ENCODE results near the gene PDE9A. TPM values are rescaled to one million over a fixed set of nuclear protein-coding genes. Genes with fewer than 3 reads are reported as not detected.

The PDE9A gene
- total RNA-seq, 1 donor from 2014 or later: 9.8 TPM

DNA sequence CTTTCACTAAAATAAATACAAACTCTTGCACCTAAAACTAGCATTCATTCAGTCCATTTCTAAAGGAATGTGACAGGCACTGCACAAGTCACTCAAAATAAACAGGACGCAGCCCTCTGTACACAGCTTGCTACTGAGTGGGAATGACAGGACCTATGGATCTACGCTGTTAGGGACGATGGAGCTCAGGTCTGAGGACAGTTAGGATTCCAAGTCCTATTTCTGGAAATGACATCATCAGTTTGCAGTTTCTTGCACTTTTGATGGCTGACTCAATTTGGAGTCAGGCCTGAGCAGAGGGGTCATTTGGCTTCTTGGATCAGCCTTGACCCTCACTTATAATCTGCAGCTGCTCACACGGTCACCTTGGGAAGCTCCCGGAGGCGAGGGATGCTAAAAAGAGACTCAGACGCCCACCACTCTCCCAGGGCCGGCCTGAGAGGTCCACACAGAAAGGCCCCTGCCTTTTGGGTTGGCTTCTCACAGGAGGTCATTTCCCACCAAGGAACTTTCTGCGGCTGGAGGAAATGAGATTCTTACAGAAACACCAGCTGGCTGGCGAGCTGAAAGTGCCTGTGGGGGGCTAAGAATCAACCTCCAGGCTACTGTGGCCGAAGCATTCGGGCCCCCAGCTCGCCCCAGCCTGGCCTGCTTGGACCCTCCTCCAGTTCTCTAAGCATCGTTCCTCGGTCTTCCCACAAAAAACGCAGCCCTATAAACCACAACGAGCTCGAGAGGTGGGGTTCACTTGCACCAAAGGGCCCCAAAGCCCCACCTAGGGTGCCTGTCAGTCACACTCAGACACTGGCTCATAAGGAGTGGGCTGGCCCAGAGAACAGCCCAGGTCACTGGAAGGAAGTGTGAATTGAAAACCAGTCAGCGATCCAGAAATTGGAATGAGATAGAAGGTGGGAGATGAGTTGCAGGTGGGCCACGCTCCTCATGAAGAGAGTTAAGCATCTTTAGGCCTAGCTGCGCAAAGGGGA lies 8.9 kb upstream of the PDE9A start:
- DNase-seq: peak; percentile 71

DNA sequence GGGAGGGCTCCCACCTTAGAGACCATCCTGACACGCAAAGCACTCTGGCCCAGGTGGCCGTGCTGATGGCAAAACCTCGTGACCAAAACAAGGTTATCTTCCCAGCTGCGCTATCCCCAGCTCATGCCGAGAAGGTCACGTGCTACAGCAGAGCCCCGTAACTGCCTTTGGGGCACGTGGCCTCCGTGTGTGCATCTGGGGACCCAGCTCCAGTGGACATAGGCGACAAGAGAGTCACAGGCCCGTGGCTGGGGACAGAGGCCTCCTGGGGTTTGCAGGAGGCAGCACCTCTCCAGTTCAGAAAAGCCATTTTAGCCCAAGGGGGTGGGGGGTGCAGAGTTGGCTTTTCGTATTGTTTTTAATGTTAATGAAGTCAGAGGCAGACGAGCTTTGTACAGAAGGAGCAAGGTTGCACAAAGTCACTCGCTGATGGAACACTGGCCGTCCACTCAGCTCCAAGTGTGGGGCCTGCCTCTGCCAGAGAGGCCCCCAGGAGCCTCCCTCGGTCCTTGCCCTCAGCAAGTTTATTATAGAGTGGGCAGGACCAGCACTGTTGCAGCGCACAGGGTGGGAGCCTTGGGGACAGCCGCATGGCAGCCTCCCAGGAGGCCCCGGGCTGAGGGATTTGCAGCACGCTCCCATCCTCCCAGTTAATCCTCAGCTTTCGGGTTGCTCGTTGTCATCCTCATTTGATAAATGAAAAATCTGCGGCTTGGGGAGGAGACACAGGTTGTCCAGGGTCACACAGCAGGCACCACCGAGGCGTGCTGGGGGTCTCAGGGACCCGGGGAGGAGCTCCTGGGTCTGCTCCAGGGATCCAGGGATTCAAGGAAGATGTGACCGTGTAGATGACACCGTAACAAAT lies 8.0 kb upstream of the PDE9A start:
- no peak for DNase-seq

DNA sequence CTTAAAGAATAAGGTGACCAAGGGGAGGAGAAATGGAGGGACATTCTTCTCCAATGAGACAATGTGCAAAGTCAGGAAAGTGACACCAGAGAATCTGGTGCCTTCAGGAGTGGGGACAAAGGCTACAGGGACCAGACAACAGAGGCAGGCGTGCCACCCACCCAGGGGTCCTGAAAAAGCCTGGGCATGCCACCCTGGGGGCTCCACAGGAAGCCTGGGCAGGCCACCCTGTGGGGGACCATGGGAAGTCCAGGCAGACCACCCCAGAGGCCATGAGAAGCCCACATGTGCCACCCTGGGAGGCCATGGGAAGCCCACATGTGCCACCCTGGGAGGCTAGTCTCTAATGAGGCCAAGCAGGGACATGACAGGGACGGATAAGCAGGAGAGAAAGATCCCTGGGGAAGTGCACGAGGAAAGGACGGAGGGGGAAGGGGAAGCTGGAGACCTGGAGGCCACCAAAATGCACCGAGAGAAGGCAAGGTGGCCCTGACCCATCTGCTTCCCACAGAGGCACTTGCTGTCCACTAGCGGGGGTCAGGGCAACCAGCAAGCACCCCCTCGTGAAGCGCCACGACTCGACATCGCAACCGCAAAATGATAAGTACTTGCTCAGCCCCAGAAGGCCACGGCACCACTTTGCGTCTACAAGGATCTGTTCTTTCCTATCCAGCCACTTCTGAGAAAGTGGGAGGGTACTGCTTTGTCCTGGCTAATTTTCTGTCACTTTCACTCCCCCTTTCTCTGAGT lies 7.2 kb upstream of the PDE9A start:
- no peak for DNase-seq

DNA sequence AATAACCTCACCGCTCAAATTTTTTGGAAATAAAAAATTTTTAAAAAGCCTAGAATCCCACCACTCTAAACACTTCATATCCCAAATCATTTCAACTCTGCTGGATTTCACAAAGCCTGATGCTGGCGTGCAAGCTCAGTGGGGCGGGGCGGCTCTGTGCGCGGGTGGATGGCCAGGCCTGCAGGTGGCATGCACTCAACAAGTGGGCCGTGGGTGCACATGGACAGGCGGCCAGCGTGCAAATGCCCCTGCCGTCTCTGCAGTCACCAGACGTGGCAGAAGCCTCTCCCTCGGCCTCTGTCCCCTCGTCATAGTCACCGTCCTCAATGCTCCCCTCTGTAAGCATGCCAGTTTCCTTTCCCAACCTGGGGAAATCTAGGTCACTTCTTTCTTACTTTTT lies 6.6 kb upstream of the PDE9A start:
- no peak for DNase-seq

DNA sequence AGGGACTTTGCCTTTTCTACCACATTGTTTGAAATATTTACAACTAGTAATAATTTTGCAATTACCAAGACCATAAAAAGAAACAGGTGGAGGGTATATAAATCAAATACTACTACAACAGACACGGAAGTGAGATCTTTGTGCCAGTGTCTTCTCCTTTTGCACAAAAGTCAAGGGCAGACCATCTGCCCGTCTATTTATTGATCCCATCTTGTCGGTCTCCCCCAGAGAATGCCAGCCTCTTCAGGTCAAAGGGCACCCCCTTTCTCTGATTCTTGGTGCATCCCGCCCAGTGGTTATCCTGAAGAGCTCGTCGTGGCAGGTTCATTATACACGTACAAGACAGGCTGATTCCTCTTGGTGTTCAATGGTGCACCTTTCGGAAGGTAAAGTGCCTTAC lies 4.8 kb upstream of the PDE9A start:
- DNase-seq: no peak

DNA sequence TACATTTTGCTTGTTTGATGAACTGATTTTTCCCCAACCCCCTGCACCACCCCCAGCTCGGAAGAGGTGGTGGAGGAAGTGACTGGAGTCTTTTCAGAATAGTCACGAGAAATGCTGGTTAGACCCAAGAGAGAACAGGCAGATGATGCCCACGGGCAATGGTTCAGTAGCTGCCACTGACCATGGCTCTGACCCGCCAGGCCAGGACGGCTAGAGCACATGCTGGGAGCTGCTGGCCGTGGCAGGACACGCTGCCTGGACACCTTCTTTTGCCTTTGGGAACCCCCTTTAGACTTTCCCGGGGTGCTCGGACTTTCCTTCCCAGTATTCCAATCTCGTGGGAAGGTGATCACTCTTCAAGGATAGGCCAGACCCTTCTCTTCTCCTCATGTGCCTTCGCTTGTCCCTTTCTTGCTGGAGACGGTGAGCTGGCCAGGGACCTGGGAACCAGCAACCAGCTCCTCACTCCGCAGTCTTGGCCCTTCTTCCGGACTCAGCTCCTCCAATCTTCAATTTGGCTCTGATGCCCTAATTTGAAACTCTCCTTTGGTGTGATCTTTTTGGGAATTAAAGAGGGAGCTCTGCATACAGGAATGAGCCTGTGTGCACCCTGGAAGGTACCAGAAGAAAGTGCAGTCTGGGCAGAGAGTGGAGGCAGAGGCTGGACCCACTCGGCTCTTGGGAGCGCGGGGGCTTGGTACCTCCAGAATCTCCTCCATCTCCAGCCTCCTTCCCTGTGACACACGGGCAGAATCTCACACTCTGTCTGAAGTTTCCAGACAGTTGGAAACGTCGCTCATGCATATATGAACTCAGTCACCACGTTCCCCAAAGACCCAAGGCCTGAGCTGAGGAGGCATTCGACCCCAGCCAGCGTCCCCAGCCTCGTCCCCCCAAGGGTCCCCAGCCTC lies 4.0 kb upstream of the PDE9A start:
- DNase-seq: no peak

DNA sequence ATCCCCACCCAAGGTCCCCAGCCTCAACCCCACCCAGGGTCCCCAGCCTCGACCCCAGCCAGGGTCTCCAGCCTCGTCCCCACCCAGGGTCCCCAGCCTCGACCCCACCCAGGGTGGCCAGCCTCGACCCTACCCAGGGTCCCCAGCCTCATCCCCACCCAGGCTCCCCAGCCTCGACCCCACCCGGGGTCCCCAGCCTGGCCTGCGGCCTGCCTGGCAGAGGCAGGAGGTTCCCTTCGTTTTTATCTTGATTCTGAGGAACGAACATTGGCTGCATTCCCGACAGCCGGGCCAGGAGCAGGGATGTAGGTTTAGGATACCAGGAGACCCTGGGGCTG lies 3.4 kb upstream of the PDE9A start:
- no peak for DNase-seq

DNA sequence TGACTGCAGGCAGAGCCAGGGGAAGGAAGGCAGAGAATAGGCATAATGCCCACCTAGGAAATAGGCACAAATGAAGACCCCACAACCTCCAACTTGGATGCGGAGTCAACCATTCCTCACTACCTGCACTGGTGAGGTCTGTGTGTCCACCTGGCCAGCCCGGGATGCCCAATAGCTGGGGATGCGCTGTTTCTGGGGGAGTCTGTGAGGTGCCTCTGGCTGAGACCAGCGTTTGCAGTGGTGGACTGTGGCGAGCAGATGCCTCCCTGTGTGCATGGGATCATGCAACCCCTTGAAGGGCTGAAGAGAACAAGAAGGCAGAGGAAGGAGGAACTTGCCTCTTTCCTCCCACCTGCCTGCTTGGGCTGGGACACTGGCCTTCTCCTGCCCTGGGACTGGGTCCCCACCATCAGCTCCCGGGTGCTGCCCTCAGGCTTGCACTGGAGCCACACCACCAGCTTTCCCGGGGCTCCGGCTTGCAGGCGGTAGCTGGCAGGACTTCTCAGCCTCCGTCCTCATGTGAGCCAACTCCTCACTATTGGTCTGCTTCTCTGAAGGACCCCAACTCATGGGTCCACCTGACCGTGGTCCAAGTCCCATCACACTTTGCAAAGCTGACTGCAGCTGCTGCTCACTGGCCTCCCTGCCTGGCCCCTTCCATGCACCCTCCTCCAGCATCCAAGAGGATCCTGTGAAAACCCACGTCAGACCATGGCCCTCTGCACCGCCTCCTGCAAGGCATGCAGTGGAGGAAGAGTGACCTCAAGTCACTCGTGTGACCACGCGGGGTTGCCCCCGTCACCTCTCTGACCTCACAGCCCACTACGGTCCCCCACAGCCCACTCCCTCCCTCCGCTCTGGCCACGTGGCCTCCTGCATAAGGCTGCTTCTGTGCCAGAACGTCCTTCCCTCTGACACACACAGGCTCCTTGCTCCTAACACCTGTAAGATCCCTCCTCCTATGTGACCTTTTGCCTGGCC lies 2.7 kb upstream of the PDE9A start:
- DNase-seq: no peak

DNA sequence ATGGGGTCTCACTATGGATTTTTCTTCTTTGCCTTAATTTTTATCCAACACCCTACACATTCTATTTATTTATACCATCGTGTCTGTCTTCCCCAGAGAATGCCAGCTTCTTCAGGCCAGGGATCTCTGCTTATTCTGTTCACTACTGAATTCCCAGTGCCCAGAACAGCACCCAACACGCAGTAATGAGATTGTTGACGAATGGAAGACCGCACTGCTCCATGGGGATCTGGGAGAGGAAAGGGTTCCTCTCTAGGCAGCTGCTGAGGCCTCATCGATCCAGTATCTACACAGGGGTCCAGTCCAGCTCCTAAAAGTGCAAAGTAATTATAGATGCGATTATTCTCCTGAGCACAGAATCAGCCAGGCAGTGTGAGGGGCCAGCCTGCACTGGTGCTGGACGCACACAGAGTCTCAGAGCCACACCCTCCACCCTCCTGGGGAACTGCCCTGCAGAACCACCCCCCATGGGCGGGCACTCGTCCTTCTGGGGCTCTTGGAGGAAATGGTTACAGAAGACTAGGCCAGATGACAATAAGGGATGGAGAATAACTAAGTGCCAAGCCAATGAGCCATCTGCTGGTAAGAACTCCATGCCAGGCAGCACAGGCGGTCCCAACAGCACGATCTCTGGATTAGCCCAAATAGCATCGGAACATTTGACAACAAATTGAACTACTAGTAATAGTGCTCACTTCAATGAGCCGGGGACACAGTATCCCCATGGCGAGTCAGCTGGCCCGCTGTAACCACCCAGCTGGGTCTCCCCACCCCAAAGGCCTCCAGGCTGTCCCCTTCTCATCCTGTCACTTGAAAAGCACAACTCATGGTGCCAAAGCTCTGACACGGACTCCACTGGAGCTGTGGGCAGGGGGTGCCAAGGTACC lies 1.7 kb upstream of the PDE9A start:
- peak; percentile 69 for DNase-seq

DNA sequence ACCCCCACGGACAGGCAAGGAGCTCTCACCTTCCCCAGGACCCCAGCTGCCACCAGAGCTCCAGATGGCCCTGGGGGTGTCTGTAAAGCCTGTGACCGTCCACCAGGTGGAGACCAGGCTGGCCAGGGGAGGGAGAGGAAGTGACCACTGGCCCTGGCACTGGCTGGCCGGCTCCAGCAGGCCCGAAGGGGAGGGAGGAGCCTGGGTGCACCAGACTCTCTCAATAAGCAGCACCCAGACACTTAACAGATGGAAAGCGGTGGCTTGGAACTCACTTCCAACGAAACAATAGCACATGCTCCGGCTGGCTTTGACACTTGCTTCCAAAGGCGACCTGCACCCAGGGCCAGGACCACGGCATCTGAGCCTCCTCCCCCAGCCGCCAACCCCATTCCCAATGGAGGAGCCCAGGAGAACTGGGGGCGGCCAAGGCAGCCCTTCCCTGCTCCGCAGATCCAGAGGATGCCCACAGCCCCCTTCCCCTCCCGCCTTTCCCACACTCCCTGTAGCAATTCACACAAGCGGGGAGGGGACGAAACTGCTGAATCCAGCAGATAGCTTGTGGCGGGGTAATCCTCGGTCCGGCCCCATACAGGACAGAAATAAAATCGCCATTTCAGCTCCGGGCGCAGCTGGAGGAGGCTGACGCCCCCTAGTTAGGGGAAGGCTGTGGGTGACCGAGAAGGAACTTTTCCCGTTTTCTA lies 742 bp upstream of the PDE9A start:
- peak; percentile 63 for DNase-seq

DNA sequence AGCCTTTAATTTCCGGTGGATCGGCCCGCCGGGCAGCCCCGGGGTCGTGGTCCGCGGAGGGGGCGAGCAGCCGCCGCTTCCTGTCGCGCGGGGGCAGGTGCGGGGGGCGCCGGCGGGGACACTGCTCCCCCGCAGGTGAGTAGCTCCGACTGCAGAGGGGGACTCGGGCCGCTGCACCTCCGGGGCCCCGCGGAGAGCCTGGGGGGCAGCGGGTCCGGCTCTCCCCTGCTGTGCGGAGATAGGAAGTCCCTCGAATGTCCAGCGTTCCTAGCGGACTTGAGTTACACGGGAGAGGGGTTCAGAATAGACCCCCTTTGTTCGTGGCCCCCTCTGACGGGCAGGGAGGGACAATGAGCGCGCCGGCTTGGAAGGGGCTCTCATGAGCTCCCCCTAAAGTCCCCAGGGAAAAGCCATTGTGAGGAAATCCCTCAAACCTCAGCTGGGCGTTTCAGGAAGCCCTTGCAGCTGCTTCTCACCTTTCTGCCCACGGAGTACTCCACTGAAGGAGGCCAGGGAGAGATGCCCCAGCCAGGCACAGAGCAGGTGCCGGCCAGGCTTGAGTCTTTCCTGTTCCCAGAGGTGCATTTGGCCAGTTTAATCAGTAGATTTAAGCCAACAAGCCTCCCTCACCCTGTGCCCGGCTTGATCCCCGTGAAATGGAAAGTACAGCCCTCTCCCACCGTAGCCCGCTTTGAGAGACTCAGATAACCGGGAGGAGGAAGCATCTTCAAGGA lies 925 bp downstream of the PDE9A start:
- DNase-seq: no peak

DNA sequence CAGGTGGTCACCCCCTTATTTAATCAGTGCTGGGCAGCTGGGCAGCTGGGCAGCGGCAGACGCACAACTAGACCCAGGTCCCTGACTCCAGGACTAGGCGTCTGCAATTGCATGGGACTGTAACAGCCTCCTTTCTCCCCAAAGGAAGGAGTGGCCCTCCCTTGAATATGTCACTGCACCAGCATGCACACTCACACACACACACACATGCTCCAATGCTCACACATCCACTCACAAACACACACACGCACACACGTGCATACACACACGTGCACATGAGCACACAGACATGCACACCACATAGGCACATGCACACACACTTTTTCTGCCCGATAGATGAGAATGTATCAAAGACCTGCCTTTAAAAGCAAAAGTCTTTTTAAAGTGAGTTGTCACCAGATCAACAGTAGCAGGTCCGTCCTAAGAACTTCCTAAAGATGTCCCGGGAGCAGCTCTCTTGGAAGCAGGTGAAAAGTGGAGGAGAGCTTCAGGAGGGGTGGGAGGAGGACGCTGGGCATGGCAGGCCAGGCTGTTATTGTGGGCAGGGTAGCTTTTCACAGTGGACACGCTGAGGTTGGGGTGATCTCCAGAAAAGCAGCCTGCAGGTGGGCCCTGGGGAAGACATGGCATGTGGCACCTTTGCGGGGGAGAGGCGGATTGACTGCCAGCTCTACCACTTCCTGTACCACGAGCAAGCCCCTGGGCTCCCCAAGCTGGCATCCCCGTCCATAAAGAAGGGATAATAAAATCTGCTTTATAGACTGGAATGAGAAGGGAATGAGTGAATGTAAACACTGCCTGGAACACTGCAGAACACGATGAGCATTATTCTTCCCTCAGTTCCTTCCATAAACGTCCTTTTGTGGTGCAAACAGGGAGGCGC lies 1.7 kb downstream of the PDE9A start:
- no peak for DNase-seq

DNA sequence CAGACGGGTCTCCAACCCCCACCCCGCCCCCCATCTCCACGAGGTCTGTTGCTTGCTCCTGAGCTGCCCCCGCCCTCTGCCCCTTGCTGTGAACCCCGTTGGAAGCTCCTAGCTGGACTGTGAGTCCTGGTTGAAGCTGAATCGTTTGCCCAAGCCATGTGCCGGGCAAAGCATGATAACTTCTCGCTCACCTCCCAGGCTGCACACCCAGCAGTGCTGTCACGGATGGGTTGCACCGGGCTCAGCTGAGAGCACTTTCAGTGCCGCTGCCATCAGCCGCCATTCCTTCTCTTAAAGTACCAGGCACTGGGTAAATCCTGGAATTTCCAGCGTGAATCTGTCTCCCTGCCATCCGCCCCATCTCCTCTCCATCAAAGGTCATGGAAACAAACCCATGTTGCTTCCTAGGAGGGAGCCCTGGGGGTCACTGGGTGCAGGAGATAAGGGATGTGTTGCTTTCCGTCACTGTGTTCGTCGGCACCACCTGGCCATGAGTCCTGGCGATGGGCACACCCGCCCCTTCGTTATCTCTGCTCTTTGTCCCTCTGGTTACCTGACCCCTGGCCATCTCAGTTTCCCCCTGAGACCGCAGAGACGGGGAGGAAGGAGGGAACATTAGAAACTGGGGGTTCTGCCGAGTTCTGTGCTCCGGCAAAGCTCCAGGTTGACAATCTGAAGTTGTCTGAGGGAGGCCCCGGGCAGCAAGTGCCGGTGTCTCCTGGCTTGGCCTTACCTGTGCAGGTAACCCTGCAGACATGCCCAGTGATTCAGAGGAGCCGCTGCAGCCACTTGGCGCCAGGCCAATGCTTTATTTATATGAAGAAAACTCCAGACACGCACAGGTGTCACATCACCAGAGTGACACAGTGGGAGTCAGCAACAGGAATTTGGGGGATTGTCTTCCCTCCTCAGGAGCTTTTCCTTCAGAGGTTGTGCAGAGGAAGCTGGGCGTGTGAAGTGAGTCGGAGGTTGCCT lies 2.7 kb downstream of the PDE9A start:
- DNase-seq: no peak

DNA sequence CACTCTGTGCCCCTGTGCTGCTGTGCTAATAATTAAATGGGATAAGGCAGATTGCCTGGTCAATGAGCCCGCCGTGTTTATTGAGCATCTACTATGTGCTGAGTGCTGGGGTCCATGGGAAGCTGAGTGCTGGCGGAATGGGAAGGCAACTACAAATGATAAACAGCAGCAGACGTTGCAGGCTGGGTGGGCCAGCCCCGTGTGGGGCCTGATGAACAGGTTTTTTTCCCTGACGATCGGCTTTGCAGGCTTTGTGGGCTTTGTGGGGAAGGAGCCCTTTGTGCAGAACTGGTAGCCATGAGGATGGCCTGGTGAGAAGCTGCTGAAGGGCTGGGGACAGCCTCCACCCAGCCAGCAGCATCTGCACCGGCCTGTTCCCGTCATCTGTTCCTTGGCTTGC lies 3.5 kb downstream of the PDE9A start:
- no peak for DNase-seq

DNA sequence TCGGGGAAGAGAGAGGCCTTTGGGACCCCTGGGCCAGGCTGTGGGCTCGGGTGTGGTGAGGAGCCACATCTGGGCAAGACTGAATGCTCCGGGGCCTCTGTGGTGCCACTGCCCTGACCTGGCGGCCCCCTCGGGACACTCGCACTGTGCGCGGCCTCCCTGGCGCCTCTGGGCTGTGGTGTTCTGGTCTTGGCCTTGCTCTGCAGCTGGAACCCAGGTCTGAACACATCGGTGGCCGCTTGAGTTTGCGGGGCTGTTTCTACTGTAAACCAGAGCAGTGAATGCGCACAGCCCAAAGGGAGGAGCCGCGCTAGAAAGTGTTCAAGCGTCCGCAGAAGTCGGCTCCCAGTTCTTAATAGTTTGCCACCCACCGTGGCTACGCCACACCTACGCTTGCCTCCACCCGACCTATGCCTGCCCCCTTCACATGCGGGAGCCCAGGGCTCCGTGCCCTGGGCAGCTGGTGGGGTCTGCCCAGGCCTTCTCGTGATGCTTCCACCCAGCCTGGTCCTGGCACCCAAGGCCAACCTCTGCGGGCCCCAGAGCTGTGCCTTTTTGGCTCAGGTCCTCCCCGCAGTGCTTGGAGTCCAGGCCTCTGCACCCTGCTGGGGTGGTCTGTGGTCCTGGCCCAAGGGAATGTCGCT lies 4.4 kb downstream of the PDE9A start:
- no peak for DNase-seq
